Endometrium (tissue), 2 donors: ENCODE measurements around the gene BPGM.

Experiments used
- FAIRE-seq: peaks from 2 replicates; lab custom pipeline; 2012; peaks lifted over from hg19 to GRCh38; lab: Jason Lieb, UNC
- donor health status: control.
- donor health status: control.

Gene BPGM

GRCh38 chr7:134646425-134647305, at the start of gene BPGM:
TSS of gene BPGM (plus strand) at chr7:134646853. CDS start at chr7:134661508, 14,655 bp downstream.
- peak; percentile 100 for FAIRE-seq

- no peak for FAIRE-seq
Measured at GRCh38 chr7:134599371-134599770, 47.3 kb upstream of the BPGM start.

GRCh38 chr7:134601459-134601858, 45.2 kb upstream of the BPGM start:
- FAIRE-seq: no peak

- FAIRE-seq: no peak
Measured at GRCh38 chr7:134602881-134603451, 43.7 kb upstream of the BPGM start.

- no peak for FAIRE-seq
Measured at GRCh38 chr7:134605978-134606923, 40.4 kb upstream of the BPGM start.

GRCh38 chr7:134611611-134612151, 35.0 kb upstream of the BPGM start:
- FAIRE-seq: no peak

GRCh38 chr7:134612197-134612596, 34.5 kb upstream of the BPGM start:
- no peak for FAIRE-seq

- FAIRE-seq: no peak
Measured at GRCh38 chr7:134613623-134614347, 32.9 kb upstream of the BPGM start.

GRCh38 chr7:134616611-134617010, 30.0 kb upstream of the BPGM start:
- FAIRE-seq: no peak

GRCh38 chr7:134618756-134619530, 27.7 kb upstream of the BPGM start:
- no peak for FAIRE-seq

- FAIRE-seq: no peak
Measured at GRCh38 chr7:134619627-134620331, 26.9 kb upstream of the BPGM start.

GRCh38 chr7:134622303-134622995, 24.2 kb upstream of the BPGM start:
- FAIRE-seq: no peak

- no peak for FAIRE-seq
Measured at GRCh38 chr7:134623193-134623592, 23.5 kb upstream of the BPGM start.

GRCh38 chr7:134625550-134625949, 21.1 kb upstream of the BPGM start:
- no peak for FAIRE-seq

GRCh38 chr7:134627109-134627774, 19.4 kb upstream of the BPGM start:
- FAIRE-seq: no peak

- FAIRE-seq: no peak
Measured at GRCh38 chr7:134627775-134628153, 18.9 kb upstream of the BPGM start.

- FAIRE-seq: no peak
Measured at GRCh38 chr7:134629445-134629844, 17.2 kb upstream of the BPGM start.

GRCh38 chr7:134630237-134630636, 16.4 kb upstream of the BPGM start:
- FAIRE-seq: no peak

- FAIRE-seq: no peak
Measured at GRCh38 chr7:134630893-134631292, 15.8 kb upstream of the BPGM start.
